A673 (cell line): ENCODE data around the gene STUM. TPM values are rescaled to one million over a fixed set of nuclear protein-coding genes. Genes with fewer than 3 reads are reported as not detected.

ENCODE experiments used
- BruUV-seq: library from RNA; stranded (reverse); fragments of 400-500 nt; replicated peaks from 2 replicates; lab custom pipeline; 2021; lab: Mats Ljungman, UMichigan
- CTCF ChIA-PET: fragments of 300-600 bp; sonication (Branson Sonifier 250); formaldehyde crosslinking; loops from one replicate; lab custom pipeline; 2022; ENCODE audit warnings: antibody characterized with exemption; lab: Charles Lee
- POLR2A ChIA-PET: fragments of 300-600 bp; sonication (Branson Sonifier 250); formaldehyde crosslinking; loops from one replicate; lab custom pipeline; 2022; ENCODE audit warnings: antibody characterized with exemption; ENCODE audit not compliant: low non-redundant PET; lab: Charles Lee
- DNase-seq: peaks from one replicate; pipeline ENCODE4 v3.0.0-alpha.2; 2015; ENCODE audit warnings: low spot score
- H3K27ac ChIP-seq: fragments of 200-600 bp; sonication (generic); 2 replicates; pipeline ENCODE4 v1.5.1; 2016; ENCODE audit warnings: mixed run types, low read depth, mild to moderate bottlenecking, mixed read lengths, antibody characterized with exemption, low read length; ENCODE audit not compliant: poor library complexity, severe bottlenecking
- H3K27me3 ChIP-seq: fragments of 200-600 bp; sonication (generic); replicated peaks from 2 replicates; pipeline ENCODE4 v1.6.1; 2017; ENCODE audit warnings: mixed run types, low read depth, mild to moderate bottlenecking, mixed read lengths, antibody characterized with exemption, low read length; ENCODE audit not compliant: insufficient read depth, poor library complexity
- H3K36me3 ChIP-seq: fragments of 200-600 bp; sonication (generic); 2 replicates; pipeline ENCODE4 v1.6.1; 2016; ENCODE audit warnings: mixed run types, mild to moderate bottlenecking, mixed read lengths, antibody characterized with exemption, low read length; ENCODE audit not compliant: insufficient read depth, poor library complexity, severe bottlenecking
- H3K4me1 ChIP-seq: fragments of 200-600 bp; sonication (generic); 2 replicates; pipeline ENCODE4 v1.6.1; 2017; ENCODE audit warnings: mixed run types, mild to moderate bottlenecking, mixed read lengths, antibody characterized with exemption, low read length; ENCODE audit not compliant: insufficient read depth, poor library complexity, severe bottlenecking
- H3K4me3 ChIP-seq: fragments of 200-600 bp; sonication (generic); 2 replicates; pipeline ENCODE4 v1.5.1; 2016; ENCODE audit warnings: low read depth, mixed run types, mild to moderate bottlenecking, mixed read lengths, low read length; ENCODE audit not compliant: poor library complexity, severe bottlenecking
- H3K9me3 ChIP-seq: fragments of 200-600 bp; sonication (generic); 2 replicates; pipeline ENCODE4 v1.6.1; 2016; ENCODE audit warnings: mixed run types, low read depth, mild to moderate bottlenecking, mixed read lengths, antibody characterized with exemption, low read length; ENCODE audit not compliant: poor library complexity, severe bottlenecking
- CTCF ChIP-seq: fragments of 300-800, 200-600 bp; sonication (generic); conservative IDR thresholded peaks from 2 replicates; pipeline ENCODE4 v1.5.1; 2017; ENCODE audit warnings: low read depth, mild to moderate bottlenecking, antibody characterized with exemption, low read length, moderate library complexity, mixed read lengths
- EZH2 ChIP-seq: fragments of 200-600 bp; sonication (generic); IDR thresholded peaks from 2 replicates; pipeline ENCODE4 v1.6.1; 2017; ENCODE audit warnings: borderline replicate concordance, low read depth, mild to moderate bottlenecking, mixed read lengths, antibody characterized with exemption, low read length; ENCODE audit not compliant: poor library complexity, severe bottlenecking
- intact Hi-C: fragments of 100-400 bp; cut with micrococcal nuclease; formaldehyde crosslinking; loops from one replicate; pipeline ENCODE4 v1.10.0; 2022; ENCODE audit not compliant: unreplicated experiment
- total RNA-seq: library from RNA; stranded (reverse); gene quantifications from 2 replicates; pipeline ENCODE4 v1.2.3, GENCODE V29; 2021

Gene STUM
- total RNA-seq, 1 experiment from 2014 or later, result 0.54 TPM

- Histone ChIP-seq H3K4me1 (peaks cover 5% of the 10 kb centered on the region), H3K27ac (no peak overlapping the region), H3K9me3 (no peaks in the 10 kb centered on the region), H3K36me3 (no peaks in the 10 kb centered on the region), H3K4me3 (no peak overlapping the region), H3K27me3 (no peaks in the 10 kb centered on the region)
- TF ChIP-seq CTCF (no peak), EZH2 (no peak)
- no peak for DNase-seq
- intact Hi-C loops, result no loop called here
- ChIA-PET POLR2A (no interaction called here), CTCF (interaction anchor here (0.5 kb wide), 1 partner anchor 132 kb away, joined by 5 read pairs; the partner anchor contains the start of gene ITPKB)
- BruUV-seq, result no TSS peak
These were observed 58.0 kb downstream of the STUM start for GRCh38 chr1:226606311-226607267.

- Histone ChIP-seq H3K9me3 (no peaks in the 10 kb centered on the region), H3K27me3 (no peaks in the 10 kb centered on the region), H3K36me3 (no peaks in the 10 kb centered on the region), H3K27ac (no peak overlapping the region), H3K4me1 (peaks cover 5% of the 10 kb centered on the region), H3K4me3 (no peak overlapping the region)
- CTCF ChIA-PET, result no interaction called here
- no TSS peak for BruUV-seq
- no peak for DNase-seq
- no peak for TF ChIP-seq EZH2
- TF ChIP-seq CTCF, result no peak
- intact Hi-C loops, result no loop called here
- POLR2A ChIA-PET, result no interaction called here
These were observed 58.7 kb downstream of the STUM start for GRCh38 chr1:226607268-226607660.

- peaks cover 5% of the 10 kb centered on the region for H3K4me1 ChIP-seq
- H3K9me3 ChIP-seq, result no peaks in the 10 kb centered on the region
- no peak overlapping the region for H3K4me3 ChIP-seq
- no peaks in the 10 kb centered on the region for H3K36me3 ChIP-seq
- TF ChIP-seq EZH2 (no peak), CTCF (no peak)
- DNase-seq, result no peak
- no TSS peak for BruUV-seq
- intact Hi-C loops, result loop anchor here (1.0 to 2.0 kb wide), 2 partner anchors 61 to 183 kb away; no protein-coding TSS in a partner anchor
- ChIA-PET CTCF (no interaction called here), POLR2A (no interaction called here)
- H3K27ac ChIP-seq, result no peak overlapping the region
- H3K27me3 ChIP-seq, result no peaks in the 10 kb centered on the region
These were observed 59.3 kb downstream of the STUM start for GRCh38 chr1:226607821-226608220.
